Measurements from ENCODE around the gene LMO3.

DNA sequence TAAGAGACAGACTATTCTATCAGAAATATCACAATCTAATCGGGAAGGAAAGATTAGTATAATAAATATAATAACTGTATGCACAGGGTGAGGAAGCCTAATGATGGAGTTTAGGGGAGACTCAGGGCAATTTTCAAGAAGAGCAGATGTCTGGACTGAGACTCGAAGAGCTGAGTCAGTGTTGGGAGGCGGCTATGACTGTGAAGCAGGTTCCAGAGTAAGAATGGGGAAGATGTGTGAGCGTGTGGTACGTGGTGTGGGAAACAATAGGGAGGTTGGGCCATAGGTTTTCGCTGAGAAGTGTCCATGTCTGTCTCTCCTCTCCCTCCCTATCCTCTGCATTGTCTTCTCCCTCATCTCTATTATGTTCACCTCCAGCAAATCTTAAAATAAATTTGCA is 85.6 kb downstream of the LMO3 start:
- TF ChIP-seq, protein P1, sequence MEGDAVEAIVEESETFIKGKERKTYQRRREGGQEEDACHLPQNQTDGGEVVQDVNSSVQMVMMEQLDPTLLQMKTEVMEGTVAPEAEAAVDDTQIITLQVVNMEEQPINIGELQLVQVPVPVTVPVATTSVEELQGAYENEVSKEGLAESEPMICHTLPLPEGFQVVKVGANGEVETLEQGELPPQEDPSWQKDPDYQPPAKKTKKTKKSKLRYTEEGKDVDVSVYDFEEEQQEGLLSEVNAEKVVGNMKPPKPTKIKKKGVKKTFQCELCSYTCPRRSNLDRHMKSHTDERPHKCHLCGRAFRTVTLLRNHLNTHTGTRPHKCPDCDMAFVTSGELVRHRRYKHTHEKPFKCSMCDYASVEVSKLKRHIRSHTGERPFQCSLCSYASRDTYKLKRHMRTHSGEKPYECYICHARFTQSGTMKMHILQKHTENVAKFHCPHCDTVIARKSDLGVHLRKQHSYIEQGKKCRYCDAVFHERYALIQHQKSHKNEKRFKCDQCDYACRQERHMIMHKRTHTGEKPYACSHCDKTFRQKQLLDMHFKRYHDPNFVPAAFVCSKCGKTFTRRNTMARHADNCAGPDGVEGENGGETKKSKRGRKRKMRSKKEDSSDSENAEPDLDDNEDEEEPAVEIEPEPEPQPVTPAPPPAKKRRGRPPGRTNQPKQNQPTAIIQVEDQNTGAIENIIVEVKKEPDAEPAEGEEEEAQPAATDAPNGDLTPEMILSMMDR (conservative IDR thresholded peaks at IDR 0.05; ENCODE audit: low read depth, low read length) = no peak
- no peak for TF ChIP-seq EZH2 (IDR thresholded peaks at IDR 0.05; ENCODE audit: borderline replicate concordance, low read depth, low read length, poor library complexity, severe bottlenecking)
